GM12878 (cell line): ENCODE measurements around the gene RFX7.

ENCODE experiments used
- CTCF ChIP-seq, 3 experiments: IDR thresholded peaks in 2 of 3; conservative IDR thresholded peaks in 1 of 3; 2 replicates each; pipeline ENCODE4 v1.5.1; 2011; ENCODE audit warnings: low read depth in 3 of 3, low read length in 3 of 3, mild to moderate bottlenecking in 3 of 3, control low read depth in 2 of 3, moderate library complexity in 2 of 3, inconsistent platforms in 1 of 3, mixed read lengths in 1 of 3; ENCODE audit not compliant: control insufficient read depth in 2 of 3, insufficient read depth in 1 of 3; ENCODE audit errors: extremely low read depth in 1 of 3
- ELK1 ChIP-seq: IDR thresholded peaks from 2 replicates; pipeline ENCODE4 v1.6.1; 2012; ENCODE audit warnings: low read depth, low read length, improper control_type of control experiment
- HDAC2 ChIP-seq: fragments of 200-600 bp; sonication (generic); IDR thresholded peaks from 2 replicates; pipeline ENCODE4 v1.6.1; 2017
- MAX ChIP-seq: IDR thresholded peaks from 2 replicates; pipeline ENCODE4 v1.6.1; 2012; ENCODE audit warnings: low read depth, low read length, improper control_type of control experiment
- PBX3 ChIP-seq: IDR thresholded peaks from 2 replicates; pipeline ENCODE4 v1.6.1; 2011; ENCODE audit warnings: mild to moderate bottlenecking, low read depth, low read length, moderate library complexity; ENCODE audit not compliant: insufficient replicate concordance
- RAD21 ChIP-seq: IDR thresholded peaks from 2 replicates; pipeline ENCODE4 v1.6.1; 2011; ENCODE audit warnings: mild to moderate bottlenecking, low read depth, low read length, moderate library complexity; ENCODE audit not compliant: insufficient read depth
- RCOR1 ChIP-seq: conservative IDR thresholded peaks from 2 replicates; pipeline ENCODE4 v1.6.1; 2012; ENCODE audit warnings: low read depth, low read length, improper control_type of control experiment
- ZBTB33 ChIP-seq: fragments of 450-650 bp; IDR thresholded peaks from 2 replicates; pipeline ENCODE4 v1.6.1; 2017; ENCODE audit warnings: mild to moderate bottlenecking
- ZZZ3 ChIP-seq: IDR thresholded peaks from 2 replicates; pipeline ENCODE4 v1.6.1; 2011; ENCODE audit warnings: low read depth; ENCODE audit not compliant: control insufficient read depth, insufficient read length

- no peak for TF ChIP-seq PBX3
- no peak for TF ChIP-seq ELK1
- TF ChIP-seq CTCF (IDR thresholded peaks at IDR 0.05 in 2 of 3, conservative IDR thresholded peaks at IDR 0.05 in 1 of 3; ENCODE audit: control insufficient read depth in 2 of 3, extremely low read depth in 1 of 3, insufficient read depth in 1 of 3, low read depth in 3 of 3, low read length in 3 of 3) = no peak
- TF ChIP-seq HDAC2 = no peak
- TF ChIP-seq RAD21 = no peak
- TF ChIP-seq ZZZ3 = no peak
- TF ChIP-seq ZBTB33 = no peak
- TF ChIP-seq RCOR1 = no peak
- TF ChIP-seq MAX = no peak; the same call in 1 of the 2 replicates
Measured at GRCh38 chr15:56244811-56245576, 1.3 kb upstream of the RFX7 start.
